BE2C (cell line): Measurements from ENCODE around the gene RBM27.
A peak's percentile ranks its signal among the peaks of the same experiment; 100 is the strongest.
"Not testable (repeated sequence)": the region's sequence is repeated elsewhere in the genome, so short reads cannot be mapped to it uniquely, and the experiment has no call there.

Source experiments
- DNase-seq: peaks from one replicate; pipeline ENCODE4 v3.0.0-alpha.2; 2020
- H3K27me3 ChIP-seq: fragments of 250-450 bp; sonication (Bioruptor Pico); 2 replicates; pipeline ENCODE4 v1.5.1; 2020; ENCODE audit warnings: mild to moderate bottlenecking
- H3K36me3 ChIP-seq: fragments of 250-450 bp; sonication (Bioruptor Pico); 2 replicates; pipeline ENCODE4 v1.5.1; 2020; ENCODE audit warnings: mild to moderate bottlenecking
- H3K4me1 ChIP-seq: fragments of 250-450 bp; sonication (Bioruptor Pico); 2 replicates; pipeline ENCODE4 v1.5.1; 2020
- H3K4me3 ChIP-seq: 2 replicates; pipeline ENCODE4 v1.5.1; 2011; ENCODE audit warnings: low read depth, low read length
- H3K9me3 ChIP-seq: fragments of 250-450 bp; sonication (Bioruptor Pico); 2 replicates; pipeline ENCODE4 v1.5.1; 2020
- CTCF ChIP-seq: IDR thresholded peaks from 2 replicates; pipeline ENCODE4 v1.5.1; 2012; ENCODE audit warnings: mild to moderate bottlenecking, low read depth, low read length

RBM27 gene

GRCh38 chr5:146206257-146206656 lies 2.9 kb downstream of the RBM27 start:
- Histone ChIP-seq H3K4me1 (no peaks in the 10 kb centered on the region; the same call in 1 of the 2 replicates), H3K36me3 (no peaks in the 10 kb centered on the region), H3K27me3 (no peaks in the 10 kb centered on the region), H3K9me3 (no peaks in the 10 kb centered on the region), H3K4me3 (no peak overlapping the region)
- TF ChIP-seq CTCF: no peak
- DNase-seq: no peak

GRCh38 chr5:146208916-146209522 lies 5.6 kb downstream of the RBM27 start:
- H3K4me3 ChIP-seq: no peak overlapping the region
- no peaks in the 10 kb centered on the region for H3K27me3 ChIP-seq
- no peak for DNase-seq
- no peaks in the 10 kb centered on the region; the same call in 1 of the 2 replicates for H3K4me1 ChIP-seq
- peak; percentile 24 for TF ChIP-seq CTCF
- no peaks in the 10 kb centered on the region for H3K36me3 ChIP-seq
- H3K9me3 ChIP-seq: no peaks in the 10 kb centered on the region

- Histone ChIP-seq H3K27me3 (no peaks in the 10 kb centered on the region), H3K4me1 (no peaks in the 10 kb centered on the region; the same call in 1 of the 2 replicates), H3K36me3 (no peaks in the 10 kb centered on the region), H3K9me3 (no peaks in the 10 kb centered on the region), H3K4me3 (no peak overlapping the region)
- no peak for TF ChIP-seq CTCF
- DNase-seq: no peak
Observed at GRCh38 chr5:146209714-146210113, 6.3 kb downstream of the RBM27 start.

GRCh38 chr5:146210810-146211209 lies 7.4 kb downstream of the RBM27 start:
- H3K27me3 ChIP-seq, H3K4me3 ChIP-seq, DNase-seq, H3K36me3 ChIP-seq, H3K9me3 ChIP-seq, H3K4me1 ChIP-seq: not testable (repeated sequence)

- Histone ChIP-seq H3K4me3 (no peak overlapping the region), H3K4me1 (no peaks in the 10 kb centered on the region; the same call in 1 of the 2 replicates), H3K9me3 (no peaks in the 10 kb centered on the region), H3K27me3 (no peaks in the 10 kb centered on the region), H3K36me3 (no peaks in the 10 kb centered on the region)
- no peak for DNase-seq
- no peak for TF ChIP-seq CTCF
Observed at GRCh38 chr5:146213210-146213826, 9.9 kb downstream of the RBM27 start.

- not testable (repeated sequence) for H3K4me1 ChIP-seq, H3K9me3 ChIP-seq, H3K4me3 ChIP-seq, H3K27me3 ChIP-seq, H3K36me3 ChIP-seq, DNase-seq
Observed at GRCh38 chr5:146214881-146215280, 11.5 kb downstream of the RBM27 start.

GRCh38 chr5:146218168-146218567 lies 14.8 kb downstream of the RBM27 start:
- TF ChIP-seq CTCF: no peak
- H3K9me3 ChIP-seq: no peaks in the 10 kb centered on the region
- no peaks in the 10 kb centered on the region for H3K4me1 ChIP-seq
- no peak for DNase-seq
- H3K36me3 ChIP-seq: peaks cover 12% of the 10 kb centered on the region
- no peak overlapping the region for H3K4me3 ChIP-seq
- no peaks in the 10 kb centered on the region for H3K27me3 ChIP-seq
